Mononuclear cell (primary cell): ENCODE data around the gene MED26. TPM values are rescaled to one million over a fixed set of nuclear protein-coding genes. Genes with fewer than 3 reads are reported as not detected.

Experiments used
- H3K27me3 ChIP-seq: 2 replicates; pipeline ENCODE4 v1.6.0; 2011; ENCODE audit warnings: low read length, control low read depth; ENCODE audit not compliant: insufficient read depth
- H3K4me1 ChIP-seq: 2 replicates; pipeline ENCODE4 v1.5.1; 2011; ENCODE audit warnings: mild to moderate bottlenecking, low read length, control low read depth; ENCODE audit not compliant: insufficient read depth
- H3K4me3 ChIP-seq: 2 replicates; pipeline ENCODE4 v1.5.1; 2011; ENCODE audit warnings: mild to moderate bottlenecking, low read length, moderate library complexity
- H3K9me3 ChIP-seq: 2 replicates; pipeline ENCODE4 v1.5.1; 2011; ENCODE audit warnings: low read depth, mild to moderate bottlenecking, control low read depth, low read length
- total RNA-seq: library from RNA; depleted of rRNA; stranded (reverse); fragments of >200 nt; gene quantifications from one replicate; pipeline ENCODE4 v1.2.3, GENCODE V29; 2012

The MED26 gene
- total RNA-seq, 1 donor = 21.5 TPM

GRCh38 chr19:16594131-16594586 is 33.8 kb downstream of the MED26 start:
- H3K27me3 ChIP-seq = no peaks in the 10 kb centered on the region
- no peaks in the 10 kb centered on the region for H3K9me3 ChIP-seq
- no peak overlapping the region for H3K4me3 ChIP-seq
- peaks cover 66% of the 10 kb centered on the region for H3K4me1 ChIP-seq

GRCh38 chr19:16593181-16593580 is 34.8 kb downstream of the MED26 start:
- H3K27me3 ChIP-seq = no peaks in the 10 kb centered on the region
- H3K4me1 ChIP-seq = peaks cover 76% of the 10 kb centered on the region
- no peaks in the 10 kb centered on the region for H3K9me3 ChIP-seq
- no peak overlapping the region for H3K4me3 ChIP-seq

GRCh38 chr19:16591803-16592556 is 36.0 kb downstream of the MED26 start:
- Histone ChIP-seq H3K4me3 (no peak overlapping the region), H3K27me3 (no peaks in the 10 kb centered on the region), H3K9me3 (no peaks in the 10 kb centered on the region), H3K4me1 (peaks cover 88% of the 10 kb centered on the region)

- H3K9me3 ChIP-seq = no peaks in the 10 kb centered on the region
- H3K27me3 ChIP-seq = no peaks in the 10 kb centered on the region
- H3K4me3 ChIP-seq = no peak overlapping the region
- peaks cover 92% of the 10 kb centered on the region for H3K4me1 ChIP-seq
Observed at GRCh38 chr19:16590876-16591802, 36.9 kb downstream of the MED26 start.

GRCh38 chr19:16589917-16590316 is 38.1 kb downstream of the MED26 start:
- no peak overlapping the region for H3K4me3 ChIP-seq
- no peaks in the 10 kb centered on the region for H3K9me3 ChIP-seq
- no peaks in the 10 kb centered on the region for H3K27me3 ChIP-seq
- peaks cover 94% of the 10 kb centered on the region for H3K4me1 ChIP-seq

- no peak overlapping the region for H3K4me3 ChIP-seq
- H3K9me3 ChIP-seq = no peaks in the 10 kb centered on the region
- H3K4me1 ChIP-seq = peaks cover 94% of the 10 kb centered on the region
Observed at GRCh38 chr19:16588824-16589577, 39.0 kb downstream of the MED26 start.

GRCh38 chr19:16587833-16588823 is 39.9 kb downstream of the MED26 start:
- H3K4me3 ChIP-seq = peak overlapping the region; percentile 30
- H3K4me1 ChIP-seq = peaks cover 94% of the 10 kb centered on the region
- no peaks in the 10 kb centered on the region for H3K9me3 ChIP-seq
- no peaks in the 10 kb centered on the region for H3K27me3 ChIP-seq

More at GRCh38 chr19:16588824-16589577, 39.0 kb downstream of the MED26 start:
- no peaks in the 10 kb centered on the region for H3K27me3 ChIP-seq

- Histone ChIP-seq H3K27me3 (no peaks in the 10 kb centered on the region), H3K9me3 (no peaks in the 10 kb centered on the region), H3K4me1 (peaks cover 94% of the 10 kb centered on the region), H3K4me3 (no peak overlapping the region)
Observed at GRCh38 chr19:16586991-16587832, 40.8 kb downstream of the MED26 start.

- H3K4me1 ChIP-seq = peaks cover 93% of the 10 kb centered on the region
- H3K4me3 ChIP-seq = no peak overlapping the region
- H3K9me3 ChIP-seq = no peaks in the 10 kb centered on the region
- no peaks in the 10 kb centered on the region for H3K27me3 ChIP-seq
Observed at GRCh38 chr19:16586477-16586871, 41.5 kb downstream of the MED26 start.

GRCh38 chr19:16585808-16586476 is 42.1 kb downstream of the MED26 start:
- H3K4me3 ChIP-seq = peak overlapping the region; percentile 45
- peaks cover 88% of the 10 kb centered on the region for H3K4me1 ChIP-seq
- H3K27me3 ChIP-seq = no peaks in the 10 kb centered on the region

GRCh38 chr19:16585094-16585801 is 42.8 kb downstream of the MED26 start:
- peak overlapping the region; percentile 45 for H3K4me3 ChIP-seq
- no peaks in the 10 kb centered on the region for H3K27me3 ChIP-seq

More at GRCh38 chr19:16585808-16586476, 42.1 kb downstream of the MED26 start:
- no peaks in the 10 kb centered on the region for H3K9me3 ChIP-seq

More at GRCh38 chr19:16585094-16585801, 42.8 kb downstream of the MED26 start:
- Histone ChIP-seq H3K9me3 (no peaks in the 10 kb centered on the region), H3K4me1 (peaks cover 87% of the 10 kb centered on the region)
